A549 (cell line): ENCODE data around the gene IQGAP2. TPM values are rescaled to one million over a fixed set of nuclear protein-coding genes. Genes with fewer than 3 reads are reported as not detected.

Source experiments
- ATAC-seq, 2 experiments: fragments of 200-7000 bp in 1 of 2; fragments of >200 bp in 1 of 2; cut with Nextera tagmentation in 1 of 2; cut with Tn5 transposase in 1 of 2; 3 replicates each; pipeline versions ENCODE4 v1.8.0 to v1.9.1; 2018 to 2020; ENCODE audit warnings: mild to moderate bottlenecking in 1 of 2, moderate library complexity in 1 of 2
- CTCF ChIA-PET: fragments of 300-600 bp; sonication (Branson Sonifier 250); formaldehyde crosslinking; extraction: SDS; loops from one replicate; lab custom pipeline; 2021; ENCODE audit warnings: antibody characterized with exemption, inconsistent platforms; lab: Yijun Ruan, JAX
- POLR2A ChIA-PET: fragments of 350-600 bp; formaldehyde crosslinking; extraction: SDS; loops from one replicate; lab custom pipeline; 2021; ENCODE audit warnings: antibody characterized with exemption, inconsistent platforms; lab: Yijun Ruan, JAX
- DNase-seq, 2 experiments: peaks; one replicate each; pipeline versions ENCODE4 v3.0.0 to v3.0.0-alpha.2; 2011 to 2016; ENCODE audit warnings: low read depth in 1 of 2, low spot score in 1 of 2
- FAIRE-seq: peaks from 2 replicates; lab custom pipeline; 2011; peaks lifted over from hg19 to GRCh38; lab: Jason Lieb, UNC
- H3K27ac ChIP-seq, 2 experiments: fragments of >200 bp; sonication (Bioruptor Twin); formaldehyde crosslinking; 3 replicates each; pipeline ENCODE4 v1.5.1; 2016 to 2017
- H3K4me1 ChIP-seq: fragments of >200 bp; sonication (Bioruptor Twin); formaldehyde crosslinking; 3 replicates; pipeline ENCODE4 v1.6.1; 2016
- H3K4me2 ChIP-seq: fragments of >200 bp; sonication (Bioruptor Twin); formaldehyde crosslinking; 3 replicates; pipeline ENCODE4 v1.6.1; 2016
- H3K4me3 ChIP-seq: fragments of >200 bp; sonication (Bioruptor Twin); formaldehyde crosslinking; 3 replicates; pipeline ENCODE4 v1.5.1; 2016
- H3K9me3 ChIP-seq: fragments of >200 bp; sonication (Bioruptor Twin); formaldehyde crosslinking; 3 replicates; pipeline ENCODE4 v1.6.1; 2016
- ATOH8 ChIP-seq: fragments of 250-450 bp; sonication (Bioruptor Pico); IDR thresholded peaks from 2 replicates; pipeline ENCODE4 v1.5.0; 2020; ENCODE audit warnings: low read depth, mild to moderate bottlenecking, moderate library complexity
- CBX2 ChIP-seq: fragments of 200-600 bp; sonication (generic); IDR thresholded peaks from 2 replicates; pipeline ENCODE4 v1.6.1; 2016; ENCODE audit warnings: low read depth, mild to moderate bottlenecking, borderline replicate concordance
- CBX8 ChIP-seq: fragments of 200-600 bp; sonication (generic); IDR thresholded peaks from 2 replicates; pipeline ENCODE4 v1.6.1; 2016
- ELK1 ChIP-seq: fragments of 150-350 bp; IDR thresholded peaks from 2 replicates; pipeline ENCODE4 v1.6.1; 2014; ENCODE audit warnings: low read depth, mild to moderate bottlenecking, low read length
- FOSB ChIP-seq: fragments of 250-450 bp; sonication (Bioruptor Pico); IDR thresholded peaks from 2 replicates; pipeline ENCODE4 v1.5.0; 2020; ENCODE audit warnings: mild to moderate bottlenecking, moderate library complexity
- FOSL2 ChIP-seq, 2 experiments: fragments of 450-650 bp in 1 of 2; fragments of >200 bp in 1 of 2; sonication (Bioruptor Twin) in 1 of 2; formaldehyde crosslinking; IDR thresholded peaks; 2 replicates each; pipeline versions ENCODE4 v1.5.0 to v1.6.1; 2016 to 2020; ENCODE audit warnings: mild to moderate bottlenecking in 1 of 2, moderate library complexity in 1 of 2
- GATA3 ChIP-seq: IDR thresholded peaks from 2 replicates; pipeline ENCODE4 v1.6.1; 2012; ENCODE audit warnings: borderline replicate concordance
- HES2 ChIP-seq: fragments of >200 bp; sonication (Bioruptor Twin); formaldehyde crosslinking; IDR thresholded peaks from 2 replicates; pipeline ENCODE4 v1.6.1; 2016
- JUNB ChIP-seq: fragments of >200 bp; sonication (Bioruptor Twin); formaldehyde crosslinking; IDR thresholded peaks from 2 replicates; pipeline ENCODE4 v1.6.1; 2016
- NFE2L2 ChIP-seq: fragments of 150-350 bp; conservative IDR thresholded peaks from 2 replicates; pipeline ENCODE4 v1.6.1; 2014; ENCODE audit warnings: low read length
- NPAS2 ChIP-seq: fragments of 250-450 bp; sonication (Bioruptor Pico); IDR thresholded peaks from 2 replicates; pipeline ENCODE4 v1.8.0; 2022; ENCODE audit warnings: mild to moderate bottlenecking, moderate library complexity, borderline replicate concordance
- NR3C1 ChIP-seq: fragments of >200 bp; sonication (Bioruptor Twin); formaldehyde crosslinking; IDR thresholded peaks from 3 replicates; pipeline ENCODE4 v1.6.1; 2017
- PHF8 ChIP-seq: fragments of 200-600 bp; sonication (generic); IDR thresholded peaks from 2 replicates; pipeline ENCODE4 v1.6.1; 2016; ENCODE audit warnings: low read depth, mild to moderate bottlenecking, antibody characterized with exemption, moderate library complexity, borderline replicate concordance
- RAD21 ChIP-seq, 2 experiments: fragments of >200 bp in 1 of 2; sonication (Bioruptor Twin) in 1 of 2; formaldehyde crosslinking in 1 of 2; IDR thresholded peaks in 1 of 2; conservative IDR thresholded peaks in 1 of 2; 2 replicates in 1 of 2; 3 replicates in 1 of 2; pipeline ENCODE4 v1.6.1; 2012 to 2018; ENCODE audit warnings: inconsistent platforms in 1 of 2
- REST ChIP-seq: fragments of 200-600 bp; sonication (generic); IDR thresholded peaks from 2 replicates; pipeline ENCODE4 v1.6.1; 2016; ENCODE audit warnings: antibody characterized with exemption, mild to moderate bottlenecking, moderate library complexity
- SMC3 ChIP-seq: fragments of >200 bp; sonication (Bioruptor Twin); formaldehyde crosslinking; IDR thresholded peaks from 3 replicates; pipeline ENCODE4 v1.6.1; 2018; ENCODE audit warnings: inconsistent platforms
- TP53 ChIP-seq: fragments of 250-450 bp; sonication (Bioruptor Pico); IDR thresholded peaks from 2 replicates; pipeline ENCODE4 v1.5.0; 2021; ENCODE audit warnings: mild to moderate bottlenecking, moderate library complexity
- USF2 ChIP-seq: fragments of 450-650 bp; IDR thresholded peaks from 2 replicates; pipeline ENCODE4 v1.6.1; 2014; ENCODE audit warnings: antibody characterized with exemption
- WGBS: methylation state at CpG from one replicate; pipeline ENCODE4 v1.1.6; 2017; ENCODE audit errors: missing lambda C conversion rate; 5-methylcytosine and 5-hydroxymethylcytosine counted together
- polyA plus RNA-seq, 4 experiments: library from polyadenylated mRNA; depleted of rRNA in 3 of 4; stranded (reverse); fragments of >200 nt; fragmentation: RNase III in 1 of 4; extraction: RNeasy Plus Mini Kit Qiagen cat#74134 plus additional on column Dnase treatment in 1 of 4; gene quantifications; 2 replicates in 3 of 4; 3 replicates in 1 of 4; pipeline ENCODE4 v1.2.3, GENCODE V29; 2011 to 2017

The IQGAP2 gene
- polyA plus RNA-seq, 2 of the 4 experiments (the other 2 are of a cell fraction), result 5.3 to 10.1 TPM

DNA sequence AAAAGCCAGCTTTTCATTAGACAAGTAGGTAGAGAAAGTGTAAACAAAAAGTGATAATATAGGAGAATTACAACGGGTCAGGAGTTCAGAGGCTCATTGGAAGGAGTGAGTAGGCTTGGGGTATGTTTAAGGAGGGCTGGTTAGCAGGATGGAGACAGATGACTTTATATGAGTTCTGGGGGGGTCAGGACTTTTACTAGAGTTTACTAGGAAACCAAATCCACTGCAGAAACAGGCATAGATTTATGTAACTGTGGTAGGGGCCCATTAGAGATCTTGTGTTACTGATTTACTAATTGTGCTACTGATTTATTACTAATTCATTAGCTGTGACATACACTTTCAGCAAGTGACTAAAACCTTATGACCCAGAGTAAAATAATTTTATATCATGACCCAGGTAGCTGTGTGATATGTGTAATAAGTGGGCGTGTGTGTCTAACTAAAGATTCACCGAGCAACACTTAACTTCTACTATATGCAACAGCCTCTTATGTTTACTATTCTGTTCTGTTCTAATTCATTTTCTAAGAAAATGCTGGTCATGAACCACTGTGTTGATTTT lies 73.5 kb downstream of the IQGAP2 start:
- WGBS, result 54% methylated on average over 3 of the region's 3 CpGs
- CTCF ChIA-PET, result interaction anchor here (1.3 kb wide), 1 partner anchor 9 kb away, joined by 3 read pairs; no protein-coding TSS in a partner anchor
- DNase-seq, result no peak

GRCh38 chr5:76477061-76477460 lies 74.0 kb downstream of the IQGAP2 start:
- 75% methylated on average over 2 of the region's 2 CpGs for WGBS
- no peak for ATAC-seq
- Histone ChIP-seq H3K4me1 (peaks cover 31% of the 10 kb centered on the region), H3K4me3 (no peak overlapping the region), H3K27ac (0 out of 6 replicates have a peak overlapping the region, but pooled peaks of 1 of the 2 experiments have one; percentile 8), H3K4me2 (no peak overlapping the region), H3K9me3 (no peaks in the 10 kb centered on the region)
- no peak for FAIRE-seq
- CTCF ChIA-PET, result interaction anchor here (1.3 kb wide), 1 partner anchor 10 kb away, joined by 3 read pairs; no protein-coding TSS in a partner anchor
- POLR2A ChIA-PET, result no interaction called here
- no peak for DNase-seq
- no peak for TF ChIP-seq FOSB (CRISPR knock-in tag)
- no peak for TF ChIP-seq SMC3
- TF ChIP-seq HES2, result no peak
- TF ChIP-seq NFE2L2, result no peak

More for the DNA sequence above, 73.5 kb downstream of the IQGAP2 start:
- Histone ChIP-seq H3K9me3 (no peaks in the 10 kb centered on the region), H3K4me2 (no peak overlapping the region), H3K4me1 (peaks cover 36% of the 10 kb centered on the region), H3K27ac (peak overlapping the region in 1 of 2 experiments; percentile 40; a peak in 2 of 6 replicates), H3K4me3 (no peak overlapping the region)
- TF ChIP-seq CBX2 (no peak), FOSL2 (IDR thresholded peaks at IDR 0.05) (no peak), FOSL2 (CRISPR knock-in tag; IDR thresholded peaks at IDR 0.05) (no peak), JUNB (no peak), NR3C1 (no peak), ELK1 (no peak)
- POLR2A ChIA-PET, result no interaction called here
- ATAC-seq, result no peak
- FAIRE-seq, result no peak

GRCh38 chr5:76477571-76477970 lies 74.5 kb downstream of the IQGAP2 start:
- no peak overlapping the region for H3K4me3 ChIP-seq
- peaks cover 28% of the 10 kb centered on the region for H3K4me1 ChIP-seq
- no peak for DNase-seq
- H3K27ac ChIP-seq, result no peak overlapping the region
- TF ChIP-seq CBX8 (no peak), REST (no peak), CBX2 (no peak), TP53 (CRISPR knock-in tag) (no peak), PHF8 (no peak), ELK1 (no peak), RAD21 (conservative IDR thresholded peaks at IDR 0.05 in 1 of 2, IDR thresholded peaks at IDR 0.05 in 1 of 2) (no peak), GATA3 (no peak), USF2 (no peak), ATOH8 (no peak), NPAS2 (CRISPR knock-in tag) (no peak), JUNB (no peak), SMC3 (no peak)
- TF ChIP-seq, all 56 proteins: peak for 0
- no peaks in the 10 kb centered on the region for H3K9me3 ChIP-seq
- ATAC-seq (no peak), FAIRE-seq (no peak)
- POLR2A ChIA-PET, result no interaction called here
- no peak overlapping the region for H3K4me2 ChIP-seq
- CTCF ChIA-PET, result interaction anchor here (1.3 kb wide), 1 partner anchor 10 kb away, joined by 3 read pairs; no protein-coding TSS in a partner anchor
